ENCODE measurements around the gene THSD7B. TPM values are rescaled to one million over a fixed set of nuclear protein-coding genes. Genes with fewer than 3 reads are reported as not detected.

THSD7B gene
- total and polyA plus RNA-seq, 2 of the 13 experiments (the other 11 are each of a cell fraction or from before 2014, with no cell fraction given) = 0.02 TPM; not detected in 1

DNA sequence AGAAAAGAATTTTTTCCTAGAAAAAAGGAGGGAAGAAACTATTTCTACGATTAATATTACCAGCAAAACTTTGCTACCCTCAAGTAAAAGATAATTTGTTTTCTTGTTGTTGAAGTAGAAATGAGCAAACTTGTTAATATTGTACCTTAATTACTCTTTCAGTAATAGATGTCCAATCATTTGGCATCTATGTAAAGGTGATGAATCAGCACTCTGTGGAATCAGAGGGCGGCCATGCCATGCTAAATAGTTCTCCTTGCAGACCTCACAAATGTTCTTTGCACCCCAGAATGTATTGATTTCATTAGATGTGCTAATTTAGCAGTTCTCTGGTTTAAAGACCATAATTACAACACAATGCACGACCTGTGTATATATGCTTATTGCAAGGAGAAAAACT is 29.1 kb upstream of the THSD7B start:
- H4K20me1 ChIP-seq (ENCODE audit: insufficient read depth, low read length) = no peaks in the 10 kb centered on the region
- no peak overlapping the region for H3K4me3 ChIP-seq (replicated peaks in 1 of 3; ENCODE audit: insufficient read depth in 1 of 3, low read depth in 2 of 3, low read length in 3 of 3)
- H3K4me1 ChIP-seq (ENCODE audit: insufficient read depth, low read length) = no peaks in the 10 kb centered on the region
- in situ Hi-C loops (cut with HindIII; ENCODE audit: extremely low pct_ligation_motif_present, low pct_unique_long_range_greater_than_20kb) (loop anchor here (10.0 kb wide), 1 partner anchor 311 kb away; no protein-coding TSS in a partner anchor), intact Hi-C loops (cut with micrococcal nuclease; ENCODE audit: unreplicated experiment) (no loop called here)
- POLR2A ChIA-PET = no interaction called here
- no peak for FAIRE-seq
- no peak overlapping the region for H2AFZ ChIP-seq (ENCODE audit: low read length)
- no peak overlapping the region for H3K9ac ChIP-seq (ENCODE audit: insufficient read depth, low read depth, low read length)
- H3K79me2 ChIP-seq (ENCODE audit: insufficient read depth, low read length) = no peaks in the 10 kb centered on the region
- no peak overlapping the region for H3K4me2 ChIP-seq (ENCODE audit: low read depth, low read length)
- no peak for TF ChIP-seq ZNF816 (CRISPR knock-in tag; IDR thresholded peaks at IDR 0.05; ENCODE audit: borderline replicate concordance)
- TF ChIP-seq SRSF1 (optimal IDR thresholded peaks at IDR 0.05; ENCODE audit: low read depth, low read length) = no peak
- TF ChIP-seq MAFF (IDR thresholded peaks at IDR 0.05; ENCODE audit: low read depth, low read length) = peak; percentile 73
- TF ChIP-seq, protein P1, sequence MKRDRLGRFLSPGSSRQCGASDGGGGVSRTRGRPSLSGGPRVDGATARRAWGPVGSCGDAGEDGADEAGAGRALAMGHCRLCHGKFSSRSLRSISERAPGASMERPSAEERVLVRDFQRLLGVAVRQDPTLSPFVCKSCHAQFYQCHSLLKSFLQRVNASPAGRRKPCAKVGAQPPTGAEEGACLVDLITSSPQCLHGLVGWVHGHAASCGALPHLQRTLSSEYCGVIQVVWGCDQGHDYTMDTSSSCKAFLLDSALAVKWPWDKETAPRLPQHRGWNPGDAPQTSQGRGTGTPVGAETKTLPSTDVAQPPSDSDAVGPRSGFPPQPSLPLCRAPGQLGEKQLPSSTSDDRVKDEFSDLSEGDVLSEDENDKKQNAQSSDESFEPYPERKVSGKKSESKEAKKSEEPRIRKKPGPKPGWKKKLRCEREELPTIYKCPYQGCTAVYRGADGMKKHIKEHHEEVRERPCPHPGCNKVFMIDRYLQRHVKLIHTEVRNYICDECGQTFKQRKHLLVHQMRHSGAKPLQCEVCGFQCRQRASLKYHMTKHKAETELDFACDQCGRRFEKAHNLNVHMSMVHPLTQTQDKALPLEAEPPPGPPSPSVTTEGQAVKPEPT (CRISPR knock-in tag; IDR thresholded peaks at IDR 0.05; ENCODE audit: low read depth) = no peak
- TF ChIP-seq JDP2 (CRISPR knock-in tag; IDR thresholded peaks at IDR 0.05; ENCODE audit: borderline replicate concordance) = no peak
- no peak for TF ChIP-seq TMF1 (CRISPR knock-in tag; IDR thresholded peaks at IDR 0.05; ENCODE audit: low read depth)
- no peak for TF ChIP-seq HOXD1 (CRISPR knock-in tag; IDR thresholded peaks at IDR 0.05)
- peak; percentile 76 to 85 for TF ChIP-seq MAFK (conservative IDR thresholded peaks at IDR 0.05 in 1 of 2, IDR thresholded peaks at IDR 0.05 in 1 of 2; ENCODE audit: low read length in 2 of 2)
- TF ChIP-seq ZNF430 (CRISPR knock-in tag; IDR thresholded peaks at IDR 0.05) = no peak
- BruUV-seq (replicated peaks) = no TSS peak
- CTCF ChIA-PET (ENCODE audit: low intra/inter-chr PET ratio, low total read pairs) = interaction anchor here (2.6 kb wide), 1 partner anchor 313 kb away, joined by 10 read pairs; no protein-coding TSS in a partner anchor
- DNase-seq (ENCODE audit: low spot score) = no peak
- 2% methylated on average over 3 of the region's 3 CpGs for WGBS (ENCODE audit: low lambda C conversion rate)
- no peak for ATAC-seq
- H3K36me3 ChIP-seq (replicated peaks in 1 of 2; ENCODE audit: control insufficient read depth in 1 of 2, insufficient read depth in 2 of 2, low read length in 2 of 2) = no peaks in the 10 kb centered on the region
- no peaks in the 10 kb centered on the region for H3K27me3 ChIP-seq (ENCODE audit: control insufficient read depth in 1 of 2, insufficient read depth in 2 of 2, low read length in 2 of 2)
- no peak overlapping the region for H3K27ac ChIP-seq (ENCODE audit: extremely low read length, insufficient read depth, low read length)
- no peaks in the 10 kb centered on the region for H3K9me3 ChIP-seq (ENCODE audit: low read length)

Data from HepG2 (cell line).